ENCODE measurements around the gene ADGRD2. TPM values are rescaled to one million over a fixed set of nuclear protein-coding genes. Genes with fewer than 3 reads are reported as not detected.

ADGRD2 gene
- total and polyA plus RNA-seq, 4 donors: not detected

DNA sequence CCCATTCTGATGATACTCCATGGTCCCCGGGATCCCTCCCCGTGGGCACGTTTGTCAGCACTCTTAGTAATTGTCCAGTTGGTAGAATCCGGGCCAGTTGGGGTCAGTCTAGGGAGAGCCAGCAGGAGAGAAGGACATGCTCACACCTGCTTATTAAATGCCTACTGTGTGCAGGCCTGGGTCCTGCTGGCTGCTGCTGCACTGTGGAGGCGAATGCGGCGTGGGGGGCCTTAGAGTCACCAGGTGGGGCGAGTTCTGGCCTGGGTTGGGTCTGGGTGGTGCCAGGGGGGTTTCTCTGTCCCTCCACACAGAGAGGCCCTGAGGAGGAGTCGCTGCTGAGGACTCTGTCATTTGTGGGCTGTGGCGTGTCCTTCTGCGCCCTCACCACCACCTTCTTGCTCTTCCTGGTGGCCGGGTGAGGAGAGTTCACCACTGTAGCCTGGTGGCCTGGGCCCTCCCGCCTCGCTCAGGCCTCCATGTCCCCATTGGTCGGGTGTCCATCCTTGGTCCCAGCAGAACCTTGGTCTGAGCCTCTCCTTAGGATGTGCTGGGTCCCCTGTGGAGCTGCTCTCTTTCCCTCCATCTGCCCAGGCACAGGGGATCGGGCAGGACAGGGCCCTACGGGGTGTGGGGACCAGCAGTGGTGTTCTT lies 17.3 kb downstream of the ADGRD2 start:
- no peaks in the 10 kb centered on the region for H3K4me1 ChIP-seq (ENCODE audit: control insufficient read depth in 4 of 4, insufficient read depth in 4 of 4, low read length in 3 of 4)
- peaks cover 0 to 3% (median 0%) of the 10 kb centered on the region in 4 donors for H3K9me3 ChIP-seq (ENCODE audit: control insufficient read depth in 4 of 4, low read length in 3 of 4)
- TF ChIP-seq, protein P1, sequence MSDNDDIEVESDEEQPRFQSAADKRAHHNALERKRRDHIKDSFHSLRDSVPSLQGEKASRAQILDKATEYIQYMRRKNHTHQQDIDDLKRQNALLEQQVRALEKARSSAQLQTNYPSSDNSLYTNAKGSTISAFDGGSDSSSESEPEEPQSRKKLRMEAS (IDR thresholded peaks at IDR 0.05): no peak
- TF ChIP-seq, protein P2, sequence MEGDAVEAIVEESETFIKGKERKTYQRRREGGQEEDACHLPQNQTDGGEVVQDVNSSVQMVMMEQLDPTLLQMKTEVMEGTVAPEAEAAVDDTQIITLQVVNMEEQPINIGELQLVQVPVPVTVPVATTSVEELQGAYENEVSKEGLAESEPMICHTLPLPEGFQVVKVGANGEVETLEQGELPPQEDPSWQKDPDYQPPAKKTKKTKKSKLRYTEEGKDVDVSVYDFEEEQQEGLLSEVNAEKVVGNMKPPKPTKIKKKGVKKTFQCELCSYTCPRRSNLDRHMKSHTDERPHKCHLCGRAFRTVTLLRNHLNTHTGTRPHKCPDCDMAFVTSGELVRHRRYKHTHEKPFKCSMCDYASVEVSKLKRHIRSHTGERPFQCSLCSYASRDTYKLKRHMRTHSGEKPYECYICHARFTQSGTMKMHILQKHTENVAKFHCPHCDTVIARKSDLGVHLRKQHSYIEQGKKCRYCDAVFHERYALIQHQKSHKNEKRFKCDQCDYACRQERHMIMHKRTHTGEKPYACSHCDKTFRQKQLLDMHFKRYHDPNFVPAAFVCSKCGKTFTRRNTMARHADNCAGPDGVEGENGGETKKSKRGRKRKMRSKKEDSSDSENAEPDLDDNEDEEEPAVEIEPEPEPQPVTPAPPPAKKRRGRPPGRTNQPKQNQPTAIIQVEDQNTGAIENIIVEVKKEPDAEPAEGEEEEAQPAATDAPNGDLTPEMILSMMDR (IDR thresholded peaks at IDR 0.05; ENCODE audit: low read depth, low read length, missing input control): no peak
- TF ChIP-seq, protein P3, sequence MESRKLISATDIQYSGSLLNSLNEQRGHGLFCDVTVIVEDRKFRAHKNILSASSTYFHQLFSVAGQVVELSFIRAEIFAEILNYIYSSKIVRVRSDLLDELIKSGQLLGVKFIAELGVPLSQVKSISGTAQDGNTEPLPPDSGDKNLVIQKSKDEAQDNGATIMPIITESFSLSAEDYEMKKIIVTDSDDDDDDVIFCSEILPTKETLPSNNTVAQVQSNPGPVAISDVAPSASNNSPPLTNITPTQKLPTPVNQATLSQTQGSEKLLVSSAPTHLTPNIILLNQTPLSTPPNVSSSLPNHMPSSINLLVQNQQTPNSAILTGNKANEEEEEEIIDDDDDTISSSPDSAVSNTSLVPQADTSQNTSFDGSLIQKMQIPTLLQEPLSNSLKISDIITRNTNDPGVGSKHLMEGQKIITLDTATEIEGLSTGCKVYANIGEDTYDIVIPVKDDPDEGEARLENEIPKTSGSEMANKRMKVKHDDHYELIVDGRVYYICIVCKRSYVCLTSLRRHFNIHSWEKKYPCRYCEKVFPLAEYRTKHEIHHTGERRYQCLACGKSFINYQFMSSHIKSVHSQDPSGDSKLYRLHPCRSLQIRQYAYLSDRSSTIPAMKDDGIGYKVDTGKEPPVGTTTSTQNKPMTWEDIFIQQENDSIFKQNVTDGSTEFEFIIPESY (IDR thresholded peaks at IDR 0.05): no peak
- no peak for TF ChIP-seq GABPA (IDR thresholded peaks at IDR 0.05 in 1 of 2, conservative IDR thresholded peaks at IDR 0.05 in 1 of 2)
- TF ChIP-seq HNF4G (IDR thresholded peaks at IDR 0.05): no peak
- TF ChIP-seq SP1 (IDR thresholded peaks at IDR 0.05): no peak
- TF ChIP-seq NR2F2 (IDR thresholded peaks at IDR 0.05): no peak
- TF ChIP-seq, protein P4, sequence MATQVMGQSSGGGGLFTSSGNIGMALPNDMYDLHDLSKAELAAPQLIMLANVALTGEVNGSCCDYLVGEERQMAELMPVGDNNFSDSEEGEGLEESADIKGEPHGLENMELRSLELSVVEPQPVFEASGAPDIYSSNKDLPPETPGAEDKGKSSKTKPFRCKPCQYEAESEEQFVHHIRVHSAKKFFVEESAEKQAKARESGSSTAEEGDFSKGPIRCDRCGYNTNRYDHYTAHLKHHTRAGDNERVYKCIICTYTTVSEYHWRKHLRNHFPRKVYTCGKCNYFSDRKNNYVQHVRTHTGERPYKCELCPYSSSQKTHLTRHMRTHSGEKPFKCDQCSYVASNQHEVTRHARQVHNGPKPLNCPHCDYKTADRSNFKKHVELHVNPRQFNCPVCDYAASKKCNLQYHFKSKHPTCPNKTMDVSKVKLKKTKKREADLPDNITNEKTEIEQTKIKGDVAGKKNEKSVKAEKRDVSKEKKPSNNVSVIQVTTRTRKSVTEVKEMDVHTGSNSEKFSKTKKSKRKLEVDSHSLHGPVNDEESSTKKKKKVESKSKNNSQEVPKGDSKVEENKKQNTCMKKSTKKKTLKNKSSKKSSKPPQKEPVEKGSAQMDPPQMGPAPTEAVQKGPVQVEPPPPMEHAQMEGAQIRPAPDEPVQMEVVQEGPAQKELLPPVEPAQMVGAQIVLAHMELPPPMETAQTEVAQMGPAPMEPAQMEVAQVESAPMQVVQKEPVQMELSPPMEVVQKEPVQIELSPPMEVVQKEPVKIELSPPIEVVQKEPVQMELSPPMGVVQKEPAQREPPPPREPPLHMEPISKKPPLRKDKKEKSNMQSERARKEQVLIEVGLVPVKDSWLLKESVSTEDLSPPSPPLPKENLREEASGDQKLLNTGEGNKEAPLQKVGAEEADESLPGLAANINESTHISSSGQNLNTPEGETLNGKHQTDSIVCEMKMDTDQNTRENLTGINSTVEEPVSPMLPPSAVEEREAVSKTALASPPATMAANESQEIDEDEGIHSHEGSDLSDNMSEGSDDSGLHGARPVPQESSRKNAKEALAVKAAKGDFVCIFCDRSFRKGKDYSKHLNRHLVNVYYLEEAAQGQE (IDR thresholded peaks at IDR 0.05): no peak
- TF ChIP-seq FOXA1 (IDR thresholded peaks at IDR 0.05): no peak
- TF ChIP-seq HNF4A (conservative IDR thresholded peaks at IDR 0.05): no peak

GRCh38 chr9:124468061-124468740 lies 17.9 kb downstream of the ADGRD2 start:
- no peak overlapping the region for H3K9ac ChIP-seq (ENCODE audit: low read depth in 1 of 2, low read length in 2 of 2)
- no peak for TF ChIP-seq NR2F2 (IDR thresholded peaks at IDR 0.05)
- no peak for TF ChIP-seq SP1 (IDR thresholded peaks at IDR 0.05)
- TF ChIP-seq, protein P1 (IDR thresholded peaks at IDR 0.05): no peak
- H3K36me3 ChIP-seq (ENCODE audit: control insufficient read depth in 4 of 4, insufficient read depth in 3 of 4, low read depth in 1 of 4, low read length in 3 of 4): no peaks in the 10 kb centered on the region
- WGBS: 90% methylated on average over 19 of the region's 19 CpGs
- H3K4me1 ChIP-seq (ENCODE audit: control insufficient read depth in 4 of 4, insufficient read depth in 4 of 4, low read length in 3 of 4): no peaks in the 10 kb centered on the region
- no peaks in the 10 kb centered on the region for H3K27me3 ChIP-seq (ENCODE audit: control insufficient read depth in 4 of 4, insufficient read depth in 4 of 4, low read length in 3 of 4)
- H3K9me3 ChIP-seq (ENCODE audit: control insufficient read depth in 4 of 4, low read length in 3 of 4): no peaks in the 10 kb centered on the region
- H3K27ac ChIP-seq (ENCODE audit: low read depth in 1 of 2, low read length in 2 of 2): no peak overlapping the region
- DNase-seq (ENCODE audit: low spot score): no peak
- H3K4me3 ChIP-seq (ENCODE audit: low read depth in 1 of 3, low read length in 3 of 3): no peak overlapping the region

More for the DNA sequence above, 17.3 kb downstream of the ADGRD2 start:
- DNase-seq (ENCODE audit: low spot score): no peak
- no peak overlapping the region for H3K27ac ChIP-seq (ENCODE audit: low read depth in 1 of 2, low read length in 2 of 2)
- H3K27me3 ChIP-seq (ENCODE audit: control insufficient read depth in 4 of 4, insufficient read depth in 4 of 4, low read length in 3 of 4): no peaks in the 10 kb centered on the region
- H3K36me3 ChIP-seq (ENCODE audit: control insufficient read depth in 4 of 4, insufficient read depth in 3 of 4, low read depth in 1 of 4, low read length in 3 of 4): no peaks in the 10 kb centered on the region
- H3K9ac ChIP-seq (ENCODE audit: low read depth in 1 of 2, low read length in 2 of 2): no peak overlapping the region
- no peak overlapping the region for H3K4me3 ChIP-seq (ENCODE audit: low read depth in 1 of 3, low read length in 3 of 3)
- WGBS: 91% methylated on average over 17 of the region's 17 CpGs
